ENCODE results near the gene HNF4A.

The HNF4A gene

DNA sequence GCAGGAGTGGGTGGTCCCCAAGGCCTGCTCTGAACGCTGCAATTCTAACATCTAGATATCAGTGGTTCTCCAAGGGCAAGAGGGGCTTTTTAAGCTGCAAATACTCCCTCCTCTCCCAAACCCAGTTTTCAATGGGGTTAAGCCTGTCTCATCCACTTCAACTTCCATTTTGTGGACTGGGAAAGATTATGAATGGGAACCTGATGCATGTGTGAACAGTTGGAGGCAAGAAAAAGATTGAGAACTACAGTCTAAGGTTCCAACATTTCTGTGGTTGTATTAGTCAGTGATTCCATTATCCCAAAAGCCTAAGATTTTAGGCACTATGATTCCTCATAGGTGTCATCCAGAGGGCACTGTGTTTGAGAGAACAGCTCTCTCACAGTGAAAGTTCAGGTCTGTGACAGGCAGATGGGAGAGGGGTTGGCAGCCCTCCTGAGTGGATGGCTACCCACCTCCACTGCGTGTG, 53.7 kb downstream of the HNF4A start:
- Mint-ChIP-seq H3K27ac (peak overlapping the region in 1 of 3 experiments; percentile 36), H3K4me1 (peaks cover 9% of the 10 kb centered on the region), H3K36me3 (ENCODE audit: low read depth) (no peaks in the 10 kb centered on the region), H3K27me3 (ENCODE audit: low read depth) (peaks cover 8% of the 10 kb centered on the region), H3K9me3 (no peaks in the 10 kb centered on the region), H3K4me3 (no peak overlapping the region)
- TF ChIP-seq, protein P1, sequence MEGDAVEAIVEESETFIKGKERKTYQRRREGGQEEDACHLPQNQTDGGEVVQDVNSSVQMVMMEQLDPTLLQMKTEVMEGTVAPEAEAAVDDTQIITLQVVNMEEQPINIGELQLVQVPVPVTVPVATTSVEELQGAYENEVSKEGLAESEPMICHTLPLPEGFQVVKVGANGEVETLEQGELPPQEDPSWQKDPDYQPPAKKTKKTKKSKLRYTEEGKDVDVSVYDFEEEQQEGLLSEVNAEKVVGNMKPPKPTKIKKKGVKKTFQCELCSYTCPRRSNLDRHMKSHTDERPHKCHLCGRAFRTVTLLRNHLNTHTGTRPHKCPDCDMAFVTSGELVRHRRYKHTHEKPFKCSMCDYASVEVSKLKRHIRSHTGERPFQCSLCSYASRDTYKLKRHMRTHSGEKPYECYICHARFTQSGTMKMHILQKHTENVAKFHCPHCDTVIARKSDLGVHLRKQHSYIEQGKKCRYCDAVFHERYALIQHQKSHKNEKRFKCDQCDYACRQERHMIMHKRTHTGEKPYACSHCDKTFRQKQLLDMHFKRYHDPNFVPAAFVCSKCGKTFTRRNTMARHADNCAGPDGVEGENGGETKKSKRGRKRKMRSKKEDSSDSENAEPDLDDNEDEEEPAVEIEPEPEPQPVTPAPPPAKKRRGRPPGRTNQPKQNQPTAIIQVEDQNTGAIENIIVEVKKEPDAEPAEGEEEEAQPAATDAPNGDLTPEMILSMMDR (IDR thresholded peaks at IDR 0.05; ENCODE audit: unreplicated experiment in 3 of 3): no peak

DNA sequence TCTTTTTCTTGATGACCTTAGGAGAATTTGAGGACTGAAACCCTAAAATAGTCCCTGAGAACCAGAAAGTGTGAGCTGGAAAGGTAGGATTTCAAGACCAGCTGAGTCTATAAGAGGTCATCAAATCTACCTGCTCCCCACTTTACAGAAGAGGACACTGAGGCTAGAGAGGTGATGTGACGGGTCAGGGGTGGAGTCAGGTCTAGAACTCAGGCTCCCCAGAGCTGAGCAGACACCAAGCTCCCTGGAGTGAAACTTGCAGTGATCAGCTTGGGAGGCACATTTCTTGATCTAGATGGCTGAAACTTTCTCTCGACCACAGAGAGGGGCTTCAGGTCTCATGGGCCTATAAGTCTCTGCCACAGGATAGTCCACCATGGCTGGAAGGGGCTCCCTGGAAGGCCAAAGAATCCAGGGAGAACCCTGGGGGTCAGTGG, 55.1 kb downstream of the HNF4A start:
- peaks cover 1% of the 10 kb centered on the region for H3K36me3 Mint-ChIP-seq (ENCODE audit: low read depth)
- no peaks in the 10 kb centered on the region for H3K9me3 Mint-ChIP-seq
- H3K27ac Mint-ChIP-seq: peak overlapping the region in 2 of 3 experiments; percentile 44 to 77
- TF ChIP-seq, protein P1 (IDR thresholded peaks at IDR 0.05; ENCODE audit: unreplicated experiment in 3 of 3): no peak
- H3K27me3 Mint-ChIP-seq (ENCODE audit: low read depth): peaks cover 8% of the 10 kb centered on the region
- peaks cover 11% of the 10 kb centered on the region for H3K4me1 Mint-ChIP-seq
- no peak overlapping the region for H3K4me3 Mint-ChIP-seq

GRCh38 chr20:44411020-44411756, 55.7 kb downstream of the HNF4A start:
- H3K4me1 Mint-ChIP-seq: peaks cover 14% of the 10 kb centered on the region
- peaks cover 4% of the 10 kb centered on the region for H3K36me3 Mint-ChIP-seq (ENCODE audit: low read depth)
- H3K4me3 Mint-ChIP-seq: no peak overlapping the region
- H3K27ac Mint-ChIP-seq: peak overlapping the region; percentile 68 to 77 (median 75)
- H3K9me3 Mint-ChIP-seq: no peaks in the 10 kb centered on the region
- H3K27me3 Mint-ChIP-seq (ENCODE audit: low read depth): peaks cover 8% of the 10 kb centered on the region
- TF ChIP-seq, protein P1 (IDR thresholded peaks at IDR 0.05; ENCODE audit: unreplicated experiment in 3 of 3): no peak

- Mint-ChIP-seq H3K36me3 (ENCODE audit: low read depth) (peaks cover 4% of the 10 kb centered on the region), H3K27me3 (ENCODE audit: low read depth) (peaks cover 12% of the 10 kb centered on the region), H3K27ac (peak overlapping the region; percentile 36 to 75 (median 67)), H3K4me3 (no peak overlapping the region), H3K4me1 (peaks cover 14% of the 10 kb centered on the region), H3K9me3 (no peaks in the 10 kb centered on the region)
- TF ChIP-seq, protein P1 (IDR thresholded peaks at IDR 0.05; ENCODE audit: unreplicated experiment in 3 of 3): no peak
These were observed 56.4 kb downstream of the HNF4A start for GRCh38 chr20:44411757-44412401.

DNA sequence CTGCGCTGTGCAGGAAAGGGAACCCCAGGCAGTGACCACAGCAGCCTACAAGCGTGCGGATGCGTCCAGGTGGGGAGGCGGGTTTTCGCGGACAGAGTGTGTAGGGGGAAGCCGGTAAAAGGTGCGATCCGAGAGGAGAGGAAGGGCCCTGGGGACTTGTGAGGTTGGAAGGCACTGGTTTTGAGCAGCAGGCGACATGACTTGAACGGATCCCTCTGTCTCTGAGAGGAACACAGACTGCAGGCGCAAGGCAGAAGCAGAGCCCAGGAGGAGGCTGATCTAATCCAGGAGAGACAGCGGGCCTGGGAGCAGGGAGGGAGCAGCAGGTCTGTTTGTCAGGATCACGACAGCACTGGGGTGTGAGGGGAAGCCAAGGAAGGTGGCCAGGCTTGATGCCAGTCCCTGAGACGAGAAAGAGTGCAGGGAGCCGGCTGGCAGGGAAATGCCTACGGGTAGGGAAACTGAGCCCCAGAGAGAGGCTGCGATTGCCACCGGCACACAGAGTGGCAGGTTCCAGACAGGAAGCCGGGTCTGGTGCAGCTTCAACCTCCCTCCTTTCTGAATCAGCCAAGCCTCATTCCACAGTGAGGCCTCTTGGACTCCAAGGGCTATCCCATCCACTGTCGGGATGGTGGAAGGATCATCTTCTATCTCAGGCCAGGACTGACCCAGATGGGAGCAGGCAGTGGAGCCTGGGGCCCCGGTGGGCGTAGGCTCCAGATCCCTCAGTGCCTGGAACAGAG, 57.1 kb downstream of the HNF4A start:
- no peaks in the 10 kb centered on the region for H3K9me3 Mint-ChIP-seq
- H3K27me3 Mint-ChIP-seq (ENCODE audit: low read depth): peaks cover 13% of the 10 kb centered on the region
- no peak overlapping the region for H3K4me3 Mint-ChIP-seq
- TF ChIP-seq, protein P1 (IDR thresholded peaks at IDR 0.05; ENCODE audit: unreplicated experiment in 3 of 3): no peak
- H3K4me1 Mint-ChIP-seq: peaks cover 14% of the 10 kb centered on the region
- H3K36me3 Mint-ChIP-seq (ENCODE audit: low read depth): peaks cover 4% of the 10 kb centered on the region
- H3K27ac Mint-ChIP-seq: peak overlapping the region; percentile 36 to 75 (median 67)
